Measurements from ENCODE around the gene PARP3. TPM values are rescaled to one million over a fixed set of nuclear protein-coding genes. Genes with fewer than 3 reads are reported as not detected.

The PARP3 gene
- total RNA-seq, 4 donors from 2014 or later = 10.9 to 19.0 (median 11.4) TPM

- Histone ChIP-seq H3K9me3 (no peaks in the 10 kb centered on the region), H3K36me3 (no peaks in the 10 kb centered on the region), H3K4me1 (peaks cover 33 to 42% of the 10 kb centered on the region in 2 donors), H3K27ac (peak overlapping the region; percentile 44 to 100 (median 56)), H3K27me3 (no peaks in the 10 kb centered on the region), H3K4me3 (no peak overlapping the region)
- intact Hi-C loops (cut with DNase I; ENCODE audit: low total_unique reads) = loop anchor here (5.0 kb wide), 1 partner anchor 1389 kb away; no protein-coding TSS in a partner anchor
- ATAC-seq (no peak), DNase-seq (no peak)
- TF ChIP-seq CTCF (IDR thresholded peaks at IDR 0.05 in 4 of 5, conservative IDR thresholded peaks at IDR 0.05 in 1 of 5) (no peak), POLR2A (IDR thresholded peaks at IDR 0.05) (no peak)
- in situ Hi-C loops (cut with MboI; ENCODE audit: low sequenced_read_pairs in 4 of 4) = no loop called here
Observed at GRCh38 chr3:51971350-51971749, 29.2 kb downstream of the PARP3 start.

- peaks cover 23 to 27% of the 10 kb centered on the region in 2 donors for H3K4me1 ChIP-seq
- H3K9me3 ChIP-seq = no peaks in the 10 kb centered on the region
- no peaks in the 10 kb centered on the region for H3K27me3 ChIP-seq
- in situ Hi-C loops (cut with MboI; ENCODE audit: low sequenced_read_pairs in 4 of 4) = no loop called here
- DNase-seq = no peak
- H3K36me3 ChIP-seq = no peaks in the 10 kb centered on the region
- intact Hi-C loops (cut with DNase I; ENCODE audit: low total_unique reads) = loop anchor here (1.0 to 5.0 kb wide), 2 partner anchors 32 to 1392 kb away; partner anchors contain the start of gene PARP3
- ATAC-seq = peak; percentile 53 to 57
- TF ChIP-seq CTCF (IDR thresholded peaks at IDR 0.05 in 4 of 5, conservative IDR thresholded peaks at IDR 0.05 in 1 of 5) (peak in 2 of 5 experiments; percentile 49 to 52), POLR2A (IDR thresholded peaks at IDR 0.05) (no peak)
- H3K27ac ChIP-seq = peak overlapping the region; percentile 96 to 100 (median 99)
- H3K4me3 ChIP-seq = peak overlapping the region; percentile 77 to 99 (median 84)
Observed at GRCh38 chr3:51974277-51974962, 32.3 kb downstream of the PARP3 start.

- intact Hi-C loops (cut with DNase I; ENCODE audit: low total_unique reads) (loop anchor here (1.0 to 5.0 kb wide), 2 partner anchors 33 to 1393 kb away; partner anchors contain the start of gene PARP3), in situ Hi-C loops (cut with MboI; ENCODE audit: low sequenced_read_pairs in 4 of 4) (no loop called here)
- H3K27me3 ChIP-seq = no peaks in the 10 kb centered on the region
- peak; percentile 53 to 59 for ATAC-seq
- no peaks in the 10 kb centered on the region for H3K36me3 ChIP-seq
- peaks cover 21 to 27% of the 10 kb centered on the region in 2 donors for H3K4me1 ChIP-seq
- H3K9me3 ChIP-seq = no peaks in the 10 kb centered on the region
- peak within 1 kb of the TSS; percentile 96 to 100 (median 99) for H3K27ac ChIP-seq
- peak within 1 kb of the TSS; percentile 77 to 99 (median 84) for H3K4me3 ChIP-seq
- no peak for TF ChIP-seq CTCF (IDR thresholded peaks at IDR 0.05 in 4 of 5, conservative IDR thresholded peaks at IDR 0.05 in 1 of 5)
- TF ChIP-seq POLR2A (IDR thresholded peaks at IDR 0.05) = peak; percentile 29 to 59
- peak in 1 of 2 donors; percentile 66 for DNase-seq
Observed at GRCh38 chr3:51974963-51975851, 33.0 kb downstream of the PARP3 start, which contains the start of gene ABHD14A. Gene ABHD14A (plus strand): TSS chr3:51975064. CDS start chr3:51975136, 72 bp downstream.

- TF ChIP-seq CTCF (IDR thresholded peaks at IDR 0.05 in 4 of 5, conservative IDR thresholded peaks at IDR 0.05 in 1 of 5) (no peak), POLR2A (IDR thresholded peaks at IDR 0.05) (no peak)
- intact Hi-C loops (cut with DNase I; ENCODE audit: low total_unique reads) (no loop called here), in situ Hi-C loops (cut with MboI; ENCODE audit: low sequenced_read_pairs in 4 of 4) (no loop called here)
- peak in 1 of 2 donors; percentile 61 for DNase-seq
- Histone ChIP-seq H3K27me3 (no peaks in the 10 kb centered on the region), H3K4me3 (peak overlapping the region; percentile 77 to 99 (median 84)), H3K36me3 (no peaks in the 10 kb centered on the region), H3K4me1 (peaks cover 13 to 27% of the 10 kb centered on the region in 2 donors), H3K9me3 (no peaks in the 10 kb centered on the region), H3K27ac (peak overlapping the region; percentile 96 to 100 (median 99))
- ATAC-seq = no peak
Observed at GRCh38 chr3:51975852-51976549, 33.8 kb downstream of the PARP3 start.

Data from gastrocnemius medialis (tissue), 4 donors.